H1 (cell line): ENCODE results near the gene CCDC24. TPM values are rescaled to one million over a fixed set of nuclear protein-coding genes. Genes with fewer than 3 reads are reported as not detected.

Source experiments
- BACH1 ChIP-seq: IDR thresholded peaks from 2 replicates; pipeline ENCODE4 v1.6.1; 2012; ENCODE audit warnings: low read length, improper control_type of control experiment
- CHD2 ChIP-seq: IDR thresholded peaks from 2 replicates; pipeline ENCODE4 v1.6.1; 2012; ENCODE audit warnings: low read length, improper control_type of control experiment
- CTCF ChIP-seq, 3 experiments: IDR thresholded peaks; 1 replicate in 2 of 3; 2 replicates in 1 of 3; pipeline versions ENCODE4 v1.5.1 to v1.6.1; 2011; ENCODE audit warnings: low read length in 3 of 3, mild to moderate bottlenecking in 3 of 3, inconsistent platforms in 2 of 3, low read depth in 1 of 3, moderate library complexity in 1 of 3; ENCODE audit not compliant: insufficient read depth in 1 of 3; ENCODE audit errors: control extremely low read depth in 1 of 3
- E2F6 ChIP-seq: IDR thresholded peaks from 2 replicates; pipeline ENCODE4 v1.6.1; 2012; ENCODE audit warnings: inconsistent platforms
- FOSL1 ChIP-seq: IDR thresholded peaks from 2 replicates; pipeline ENCODE4 v1.6.1; 2011; ENCODE audit warnings: mild to moderate bottlenecking, low read depth, low read length, moderate library complexity; ENCODE audit not compliant: insufficient read depth
- HDAC6 ChIP-seq: IDR thresholded peaks from one replicate; pipeline ENCODE4 v1.7.1; 2012; ENCODE audit warnings: low read depth, mild to moderate bottlenecking, inconsistent platforms, low read length, moderate library complexity
- KDM1A ChIP-seq: fragments of 200-600, 300-600 bp; sonication (generic); IDR thresholded peaks from 2 replicates; pipeline ENCODE4 v1.7.1; 2016; ENCODE audit warnings: mild to moderate bottlenecking, low read length, borderline replicate concordance
- MAFK ChIP-seq: IDR thresholded peaks from 2 replicates; pipeline ENCODE4 v1.6.1; 2012; ENCODE audit warnings: low read depth, mild to moderate bottlenecking, improper control_type of control experiment, low read length
- POLR2A ChIP-seq, 2 experiments: IDR thresholded peaks; 1 replicate in 1 of 2; 2 replicates in 1 of 2; pipeline ENCODE4 v1.6.1; 2011; ENCODE audit warnings: low read depth in 2 of 2, low read length in 2 of 2, mild to moderate bottlenecking in 2 of 2; ENCODE audit errors: control extremely low read depth in 1 of 2
- POU5F1 ChIP-seq: IDR thresholded peaks from 2 replicates; pipeline ENCODE4 v1.6.1; 2011; ENCODE audit warnings: low read depth, mild to moderate bottlenecking, low read length, moderate library complexity
- RAD21 ChIP-seq, 2 experiments: IDR thresholded peaks in 1 of 2; conservative IDR thresholded peaks in 1 of 2; 2 replicates each; pipeline ENCODE4 v1.6.1; 2011; ENCODE audit warnings: low read depth in 2 of 2, low read length in 2 of 2, improper control_type of control experiment in 1 of 2, inconsistent platforms in 1 of 2, mild to moderate bottlenecking in 1 of 2, moderate library complexity in 1 of 2
- RNF2 ChIP-seq: fragments of 200-900, 300-1000 bp; sonication (generic); IDR thresholded peaks from 2 replicates; pipeline ENCODE4 v1.7.1; 2016; ENCODE audit warnings: borderline replicate concordance, low read depth, mild to moderate bottlenecking, antibody characterized with exemption, low read length; ENCODE audit not compliant: poor library complexity, severe bottlenecking; ENCODE audit errors: missing control alignments
- SIRT6 ChIP-seq: IDR thresholded peaks from one replicate; pipeline ENCODE4 v1.7.1; 2012; ENCODE audit warnings: low read length, inconsistent platforms
- SIX5 ChIP-seq: IDR thresholded peaks from 2 replicates; pipeline ENCODE4 v1.6.1; 2011; ENCODE audit warnings: mild to moderate bottlenecking, low read depth, low read length
- SP2 ChIP-seq: IDR thresholded peaks from 2 replicates; pipeline ENCODE4 v1.6.1; 2012; ENCODE audit warnings: mild to moderate bottlenecking, low read length, inconsistent platforms
- SP4 ChIP-seq: IDR thresholded peaks from 2 replicates; pipeline ENCODE4 v1.6.1; 2012; ENCODE audit warnings: low read length, inconsistent platforms
- SUZ12 ChIP-seq: fragments of 200-600 bp; sonication (generic); IDR thresholded peaks from 2 replicates; pipeline ENCODE4 v1.6.1; 2012; ENCODE audit warnings: mild to moderate bottlenecking, inconsistent platforms, low read length, moderate library complexity, mixed read lengths
- TAF7 ChIP-seq: optimal IDR thresholded peaks from 2 replicates; pipeline ENCODE3; 2011; ENCODE audit warnings: low read depth, mild to moderate bottlenecking, inconsistent platforms, low read length, moderate library complexity, borderline replicate concordance
- TCF12 ChIP-seq: IDR thresholded peaks from 2 replicates; pipeline ENCODE4 v1.6.1; 2011; ENCODE audit warnings: low read depth, mild to moderate bottlenecking, low read length
- TEAD4 ChIP-seq: IDR thresholded peaks from 2 replicates; pipeline ENCODE4 v1.6.1; 2012; ENCODE audit warnings: low read depth, low read length, inconsistent platforms, mixed read lengths
- ZNF274 ChIP-seq: IDR thresholded peaks from 2 replicates; pipeline ENCODE4 v1.7.0; 2012; ENCODE audit warnings: low read length, borderline replicate concordance; ENCODE audit errors: extremely low read depth
- polyA plus RNA-seq, 7 experiments: library from polyadenylated mRNA; depleted of rRNA in 3 of 7; stranded (reverse) in 5 of 7; unstranded in 2 of 7; fragments of >200 nt in 5 of 7; fragments of 200-250 nt in 2 of 7; gene quantifications; 1 replicate in 5 of 7; 2 replicates in 1 of 7; 4 replicates in 1 of 7; pipeline versions ENCODE4 v1.2.1 to v1.2.3, GENCODE V29; 2011 to 2013; ENCODE audit warnings: missing spikeins in 2 of 7, mixed read lengths in 2 of 7
- total RNA-seq: library from RNA; stranded (reverse); fragmentation: NEBNext Ultra II Directional; extraction: Animal tissue kit (Norgen Biotek cat#: 25700); gene quantifications from 2 replicates; pipeline ENCODE4 v1.2.1, GENCODE V29; 2021

CCDC24 gene
- total and polyA plus RNA-seq, 2 of the 8 experiments (the other 6 are each of a cell fraction or from before 2014, with no cell fraction given) = 11.2 to 11.4 TPM

GRCh38 chr1:43946236-43947060 lies 45.0 kb upstream of the CCDC24 start, which contains the start of gene IPO13 (continued):
- TF ChIP-seq POU5F1 (no peak), KDM1A (peak; percentile 26; the same call in 1 of the 2 replicates), SP2 (no peak), E2F6 (peak; percentile 70; the same call in 1 of the 2 replicates), MAFK (no peak), POLR2A (IDR thresholded peaks at IDR 0.05; ENCODE audit: control extremely low read depth in 1 of 2, low read depth in 2 of 2, low read length in 2 of 2) (no peak), TAF7 (peak; percentile 63), SIRT6 (no peak), TCF12 (no peak), BACH1 (peak; percentile 33; the same call in 1 of the 2 replicates), SIX5 (peak; percentile 56; the same call in 1 of the 2 replicates), SP4 (peak; percentile 100), ZNF274 (no peak), FOSL1 (0 out of 2 replicates have a peak, but pooled peaks have one; percentile 45), RNF2 (no peak), TEAD4 (peak; percentile 87), HDAC6 (no peak), CHD2 (no peak), RAD21 (IDR thresholded peaks at IDR 0.05 in 1 of 2, conservative IDR thresholded peaks at IDR 0.05 in 1 of 2; ENCODE audit: low read depth in 2 of 2, low read length in 2 of 2) (peak; percentile 71 to 77), CTCF (IDR thresholded peaks at IDR 0.05; ENCODE audit: control extremely low read depth in 1 of 3, insufficient read depth in 1 of 3, low read depth in 1 of 3, low read length in 3 of 3) (peak; percentile 75 to 85 (median 82)), SUZ12 (no peak)
